Naive thymus-derived CD8-positive, alpha-beta T cell (primary cell): ENCODE measurements around the gene KRT78. TPM values are rescaled to one million over a fixed set of nuclear protein-coding genes. Genes with fewer than 3 reads are reported as not detected.
"Not testable (repeated sequence)": the region's sequence is repeated elsewhere in the genome, so short reads cannot be mapped to it uniquely, and the experiment has no call there.

Source experiments
- ATAC-seq, 2 donors: fragments of 150-1000 bp; cut with Tn5 transposase in 1 of 2; sonication (Bioruptor Pico), chemical (Tn5 transposase) in 1 of 2; 1 replicate in 1 of 2; 2 replicates in 1 of 2; pipeline ENCODE4 v1.10.0; 2021; ENCODE audit warnings: mild to moderate bottlenecking in 2 of 2, moderate library complexity in 2 of 2
- POLR2A ChIA-PET: fragments of 350-600 bp; sonication (Branson Sonifier 250); formaldehyde crosslinking; loops from one replicate; lab custom pipeline; 2021; ENCODE audit warnings: antibody characterized with exemption; lab: Charles Lee
- DNase-seq, 10 donors: peaks; one replicate each; pipeline versions ENCODE4 v3.0.0 to v3.0.0-alpha.2; 2020 to 2022
- H3K27ac Mint-ChIP-seq, 10 donors: one replicate each; pipeline ENCODE4 v1.8.0; 2020 to 2022; ENCODE audit warnings: mild to moderate bottlenecking in 10 of 10, mixed read lengths in 10 of 10, moderate library complexity in 4 of 10, inconsistent platforms in 1 of 10
- H3K27me3 Mint-ChIP-seq, 5 donors: one replicate each; pipeline ENCODE4 v1.8.0; 2021 to 2022; ENCODE audit warnings: mixed read lengths in 5 of 5
- H3K36me3 Mint-ChIP-seq, 3 donors: one replicate each; pipeline ENCODE4 v1.8.0; 2020 to 2022; ENCODE audit warnings: mixed read lengths in 3 of 3, mild to moderate bottlenecking in 2 of 3, inconsistent platforms in 1 of 3
- H3K4me1 Mint-ChIP-seq, 4 donors: one replicate each; pipeline ENCODE4 v1.8.0; 2021 to 2022; ENCODE audit warnings: mixed read lengths in 4 of 4
- H3K4me3 Mint-ChIP-seq, 10 donors: one replicate each; pipeline ENCODE4 v1.8.0; 2020 to 2022; ENCODE audit warnings: mild to moderate bottlenecking in 10 of 10, mixed read lengths in 10 of 10, moderate library complexity in 6 of 10, inconsistent platforms in 1 of 10
- H3K9me3 Mint-ChIP-seq, 9 donors: one replicate each; pipeline ENCODE4 v1.8.0; 2020 to 2022; ENCODE audit warnings: mixed read lengths in 9 of 9, mild to moderate bottlenecking in 3 of 9, inconsistent platforms in 1 of 9, moderate library complexity in 1 of 9
- polyA plus RNA-seq, 3 donors: library from polyadenylated mRNA; unstranded; fragments of 300-500 nt; fragmentation: Illumina TruSeq; gene quantifications; one replicate each; pipeline ENCODE4 v1.2.3, GENCODE V29; 2021
- total RNA-seq, 8 experiments: library from RNA in 2 of 8; stranded (reverse) in 2 of 8; gene quantifications; one replicate each; pipeline ENCODE4 v1.2.3 and lab custom pipeline; 2021 to 2026

Gene KRT78
- not detected for total RNA-seq
- polyA plus RNA-seq: not detected
- 0 reads per million in 6 experiments for total RNA-seq (lab: John Stamatoyannopoulos, UW)

GRCh38 chr12:52848661-52849255 lies at the start of gene KRT78:
TSS of gene KRT78 (minus strand) at chr12:52848994. CDS start at chr12:52848930, 64 bp downstream.
- POLR2A ChIA-PET: no interaction called here
- peak within 1 kb of the TSS in 1 of 10 donors; percentile 39 for H3K27ac Mint-ChIP-seq
- H3K4me1 Mint-ChIP-seq: peaks cover 0 to 3% (median 0%) of the 10 kb centered on the region in 4 donors
- ATAC-seq (no peak), DNase-seq (no peak)
- H3K27me3 Mint-ChIP-seq: peaks cover 0 to 9% (median 3%) of the 10 kb centered on the region in 5 donors
- no peaks in the 10 kb centered on the region for H3K9me3 Mint-ChIP-seq
- H3K36me3 Mint-ChIP-seq: no peaks in the 10 kb centered on the region
- no peak within 1 kb of the TSS for H3K4me3 Mint-ChIP-seq

GRCh38 chr12:52896190-52897100 lies 47.7 kb upstream of the KRT78 start:
- DNase-seq (peak in 1 of 10 donors; percentile 14), ATAC-seq (no peak)
- H3K36me3 Mint-ChIP-seq: no peaks in the 10 kb centered on the region
- POLR2A ChIA-PET: no interaction called here
- peak overlapping the region in 2 of 10 donors; percentile 32 to 43 for H3K27ac Mint-ChIP-seq
- H3K4me3 Mint-ChIP-seq: no peak overlapping the region
- H3K4me1 Mint-ChIP-seq: no peaks in the 10 kb centered on the region
- H3K9me3 Mint-ChIP-seq: no peaks in the 10 kb centered on the region
- H3K27me3 Mint-ChIP-seq: peaks cover 0 to 7% (median 0%) of the 10 kb centered on the region in 5 donors

- H3K4me1 Mint-ChIP-seq: no peaks in the 10 kb centered on the region
- H3K4me3 Mint-ChIP-seq: no peak overlapping the region
- DNase-seq (peak in 1 of 10 donors; percentile 0), ATAC-seq (no peak)
- POLR2A ChIA-PET: no interaction called here
- H3K36me3 Mint-ChIP-seq: no peaks in the 10 kb centered on the region
- peaks cover 0 to 7% (median 0%) of the 10 kb centered on the region in 5 donors for H3K27me3 Mint-ChIP-seq
- no peaks in the 10 kb centered on the region for H3K9me3 Mint-ChIP-seq
- no peak overlapping the region for H3K27ac Mint-ChIP-seq
These were observed 47.0 kb upstream of the KRT78 start for GRCh38 chr12:52895726-52896189.

GRCh38 chr12:52892974-52893373 lies 44.2 kb upstream of the KRT78 start:
- POLR2A ChIA-PET: interaction anchor here (0.7 kb wide), 1 partner anchor 29 kb away, joined by 3 read pairs; no protein-coding TSS in a partner anchor
- H3K27ac Mint-ChIP-seq: no peak overlapping the region
- no peak overlapping the region for H3K4me3 Mint-ChIP-seq
- H3K27me3 Mint-ChIP-seq: peaks cover 0 to 7% (median 0%) of the 10 kb centered on the region in 5 donors
- no peaks in the 10 kb centered on the region for H3K36me3 Mint-ChIP-seq
- DNase-seq: no peak
- no peak for ATAC-seq
- no peaks in the 10 kb centered on the region for H3K4me1 Mint-ChIP-seq
- no peaks in the 10 kb centered on the region for H3K9me3 Mint-ChIP-seq

- POLR2A ChIA-PET: no interaction called here
- DNase-seq: no peak
- no peak overlapping the region for H3K4me3 Mint-ChIP-seq
- ATAC-seq: no peak
- H3K27me3 Mint-ChIP-seq: peaks cover 0 to 7% (median 0%) of the 10 kb centered on the region in 5 donors
- H3K9me3 Mint-ChIP-seq: no peaks in the 10 kb centered on the region
- H3K27ac Mint-ChIP-seq: no peak overlapping the region
- H3K36me3 Mint-ChIP-seq: no peaks in the 10 kb centered on the region
- H3K4me1 Mint-ChIP-seq: no peaks in the 10 kb centered on the region
These were observed 43.5 kb upstream of the KRT78 start for GRCh38 chr12:52892207-52892852.

GRCh38 chr12:52891044-52891443 lies 42.2 kb upstream of the KRT78 start:
- POLR2A ChIA-PET: no interaction called here
- Mint-ChIP-seq H3K27ac (no peak overlapping the region), H3K27me3 (peaks cover 0 to 7% (median 0%) of the 10 kb centered on the region in 5 donors), H3K36me3 (no peaks in the 10 kb centered on the region), H3K4me3 (no peak overlapping the region), H3K4me1 (no peaks in the 10 kb centered on the region), H3K9me3 (no peaks in the 10 kb centered on the region)
- no peak for DNase-seq
- ATAC-seq: no peak

- Mint-ChIP-seq H3K4me3 (no peak overlapping the region), H3K9me3 (no peaks in the 10 kb centered on the region), H3K27me3 (peaks cover 0 to 7% (median 0%) of the 10 kb centered on the region in 5 donors), H3K27ac (no peak overlapping the region), H3K36me3 (no peaks in the 10 kb centered on the region), H3K4me1 (no peaks in the 10 kb centered on the region)
- ATAC-seq (no peak), DNase-seq (no peak)
- POLR2A ChIA-PET: no interaction called here
These were observed 41.6 kb upstream of the KRT78 start for GRCh38 chr12:52890417-52890816.

- Mint-ChIP-seq H3K27me3 (peaks cover 3 to 18% (median 10%) of the 10 kb centered on the region in 5 donors), H3K9me3 (no peaks in the 10 kb centered on the region), H3K27ac (peak overlapping the region in 1 of 10 donors; percentile 14), H3K4me1 (peaks cover 2 to 7% (median 6%) of the 10 kb centered on the region in 4 donors), H3K36me3 (no peaks in the 10 kb centered on the region), H3K4me3 (no peak overlapping the region)
- peak; percentile 62 to 89 (median 79) for DNase-seq
- ATAC-seq: peak; percentile 77 to 91
- POLR2A ChIA-PET: interaction anchor here (1.4 kb wide), 1 partner anchor 96 kb away, joined by 8 read pairs; no protein-coding TSS in a partner anchor
These were observed 35.9 kb upstream of the KRT78 start for GRCh38 chr12:52884526-52885293.

GRCh38 chr12:52880499-52880898 lies 31.7 kb upstream of the KRT78 start:
- H3K9me3 Mint-ChIP-seq: not testable (repeated sequence)
- H3K27ac Mint-ChIP-seq: peak overlapping the region in 1 of 10 donors; percentile 43

GRCh38 chr12:52879394-52880351 lies 30.9 kb upstream of the KRT78 start:
- peak; percentile 97 to 98 for ATAC-seq
- Mint-ChIP-seq H3K27me3 (peaks cover 3 to 19% (median 15%) of the 10 kb centered on the region in 5 donors), H3K4me1 (peaks cover 2 to 22% (median 14%) of the 10 kb centered on the region in 4 donors), H3K27ac (peak overlapping the region in 2 of 10 donors; percentile 43 to 62), H3K4me3 (peak overlapping the region; percentile 54 to 73 (median 66)), H3K36me3 (no peaks in the 10 kb centered on the region), H3K9me3 (no peaks in the 10 kb centered on the region)
- peak; percentile 54 to 83 (median 68) for DNase-seq
- POLR2A ChIA-PET: interaction anchor here (0.9 to 2.1 kb wide), 5 partner anchors 54 to 299 kb away, joined by 4 to 12 read pairs (median 5); no protein-coding TSS in a partner anchor

More at GRCh38 chr12:52880499-52880898, 31.7 kb upstream of the KRT78 start:
- H3K4me3 Mint-ChIP-seq: peak overlapping the region in 5 of 10 donors; percentile 32 to 73 (median 69)
- not testable (repeated sequence) for H3K36me3 Mint-ChIP-seq, DNase-seq, ATAC-seq
- H3K27me3 Mint-ChIP-seq: peaks cover 3 to 18% (median 15%) of the 10 kb centered on the region in 5 donors
- H3K4me1 Mint-ChIP-seq: peaks cover 2 to 18% (median 10%) of the 10 kb centered on the region in 4 donors
- POLR2A ChIA-PET: interaction anchor here (0.6 to 2.1 kb wide), 6 partner anchors 53 to 344 kb away, joined by 4 to 12 read pairs (median 6); no protein-coding TSS in a partner anchor
